T-helper 2 cell treated with Interferon-gamma antibody and Interleukin-4, amounts not matched to agents 100 ng/mL and 5 ng/mL, for 36 hours (primary cell): ENCODE results near the gene KAT14. TPM values are rescaled to one million over a fixed set of nuclear protein-coding genes. Genes with fewer than 3 reads are reported as not detected.
"Not testable (repeated sequence)": the region's sequence is repeated elsewhere in the genome, so short reads cannot be mapped to it uniquely, and the experiment has no call there.

ENCODE experiments used
- intact Hi-C: fragments of 100-400 bp; cut with micrococcal nuclease; formaldehyde crosslinking; loops from one replicate; pipeline ENCODE4 v1.15.1; 2023
- total RNA-seq: library from RNA; stranded (reverse); gene quantifications from 2 replicates; pipeline ENCODE4 v1.2.3, GENCODE V29; 2022

KAT14 gene
- total RNA-seq, 1 donor from 2014 or later: 17.0 TPM

- intact Hi-C loops: no loop called here
Observed at GRCh38 chr20:18144541-18145099, 7.0 kb downstream of the KAT14 start.

GRCh38 chr20:18154342-18154741 is 16.7 kb downstream of the KAT14 start:
- intact Hi-C loops: no loop called here

- intact Hi-C loops: no loop called here
Observed at GRCh38 chr20:18156045-18156444, 18.4 kb downstream of the KAT14 start.

- intact Hi-C loops: no loop called here
Observed at GRCh38 chr20:18164356-18164755, 26.7 kb downstream of the KAT14 start.

GRCh38 chr20:18165553-18165952 is 27.9 kb downstream of the KAT14 start:
- intact Hi-C loops: no loop called here

- intact Hi-C loops: no loop called here
Observed at GRCh38 chr20:18166241-18166881, 28.7 kb downstream of the KAT14 start.

- intact Hi-C loops: no loop called here
Observed at GRCh38 chr20:18166950-18167349, 29.3 kb downstream of the KAT14 start.

GRCh38 chr20:18172379-18172778 is 34.7 kb downstream of the KAT14 start:
- intact Hi-C loops: no loop called here

GRCh38 chr20:18174906-18175683 is 37.4 kb downstream of the KAT14 start:
- intact Hi-C loops: no loop called here

- intact Hi-C loops: no loop called here
Observed at GRCh38 chr20:18176318-18176785, 38.7 kb downstream of the KAT14 start.

- intact Hi-C loops: not testable (repeated sequence)
Observed at GRCh38 chr20:18180366-18180765, 42.7 kb downstream of the KAT14 start.

- intact Hi-C loops: no loop called here
Observed at GRCh38 chr20:18180815-18181214, 43.2 kb downstream of the KAT14 start.

GRCh38 chr20:18187020-18187419 is 49.4 kb downstream of the KAT14 start:
- intact Hi-C loops: no loop called here

- intact Hi-C loops: no loop called here
Observed at GRCh38 chr20:18188434-18188833, 50.8 kb downstream of the KAT14 start.

GRCh38 chr20:18190338-18191233 is 52.9 kb downstream of the KAT14 start:
- intact Hi-C loops: no loop called here

- intact Hi-C loops: no loop called here
Observed at GRCh38 chr20:18191306-18191705, 53.6 kb downstream of the KAT14 start.

GRCh38 chr20:18194461-18194860 is 56.8 kb downstream of the KAT14 start:
- intact Hi-C loops: not testable (repeated sequence)

GRCh38 chr20:18195931-18196330 is 58.3 kb downstream of the KAT14 start:
- intact Hi-C loops: no loop called here

GRCh38 chr20:18197382-18198070 is 59.9 kb downstream of the KAT14 start:
- intact Hi-C loops: no loop called here

- intact Hi-C loops: no loop called here
Observed at GRCh38 chr20:18202966-18203365, 65.3 kb downstream of the KAT14 start.

- intact Hi-C loops: not testable (repeated sequence)
Observed at GRCh38 chr20:18203700-18204099, 66.0 kb downstream of the KAT14 start.
